Midbrain (tissue), 1 donor: ENCODE measurements around the gene NECTIN2.
"Not testable (repeated sequence)": the region's sequence is repeated elsewhere in the genome, so short reads cannot be mapped to it uniquely, and the experiment has no call there.

Experiments used
- DNase-seq: peaks from one replicate; lab custom pipeline; 2025; lab: John Stamatoyannopoulos, UW

Gene NECTIN2

GRCh38 chr19:44851427-44851826 is 5.3 kb downstream of the NECTIN2 start:
- DNase-seq: no peak

DNA sequence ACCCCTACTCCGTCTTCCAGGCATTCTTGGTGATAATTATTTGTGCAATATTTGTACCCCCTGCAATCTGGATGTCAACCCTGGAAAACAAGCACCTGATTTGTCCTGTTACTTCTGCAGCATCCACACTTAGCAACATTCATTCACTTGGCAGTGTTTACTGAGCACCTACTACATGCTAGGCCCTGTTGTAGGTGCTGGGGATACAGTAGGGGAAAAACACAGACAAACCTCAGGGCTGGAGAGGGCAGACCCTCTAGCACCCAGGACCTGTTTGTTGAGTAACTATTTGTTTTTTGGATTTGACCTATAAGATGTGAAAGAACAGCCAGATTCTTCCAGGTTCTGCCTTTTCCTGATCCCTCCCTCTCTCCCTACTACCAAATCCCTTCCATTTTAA is 9.5 kb downstream of the NECTIN2 start:
- DNase-seq: no peak

DNA sequence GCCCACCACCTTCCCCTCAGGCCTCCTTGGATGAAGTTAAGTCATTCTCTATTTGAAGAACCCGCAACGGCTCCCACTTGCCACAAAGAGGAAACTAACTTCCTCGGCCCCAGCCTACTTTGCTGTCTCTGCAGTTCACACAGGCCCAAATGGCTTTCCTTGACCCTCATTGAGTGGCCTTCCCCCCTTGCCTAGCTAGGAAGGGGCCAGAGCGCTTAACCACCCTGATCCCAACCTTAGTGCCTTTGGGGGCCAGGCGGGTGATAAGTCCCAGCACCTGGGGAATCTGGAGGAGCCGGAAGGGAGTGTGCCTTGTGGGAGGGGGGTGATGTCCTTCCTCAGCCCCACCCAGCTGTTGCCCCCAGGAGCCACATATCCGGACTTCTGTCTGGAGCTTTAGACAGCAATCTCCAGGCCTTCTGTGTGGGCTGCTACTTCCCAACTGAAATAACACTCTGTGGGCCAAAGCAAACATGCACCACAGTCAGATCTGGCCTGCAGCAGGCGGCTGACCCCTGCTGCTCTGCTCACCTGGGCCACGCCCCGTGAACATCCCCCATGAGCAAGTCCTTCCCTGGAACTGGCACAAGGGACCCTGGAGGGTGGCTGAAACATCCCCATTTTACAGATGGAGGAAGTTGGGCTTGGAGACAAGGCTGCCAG is 10.5 kb downstream of the NECTIN2 start:
- DNase-seq: peak; percentile 5

DNA sequence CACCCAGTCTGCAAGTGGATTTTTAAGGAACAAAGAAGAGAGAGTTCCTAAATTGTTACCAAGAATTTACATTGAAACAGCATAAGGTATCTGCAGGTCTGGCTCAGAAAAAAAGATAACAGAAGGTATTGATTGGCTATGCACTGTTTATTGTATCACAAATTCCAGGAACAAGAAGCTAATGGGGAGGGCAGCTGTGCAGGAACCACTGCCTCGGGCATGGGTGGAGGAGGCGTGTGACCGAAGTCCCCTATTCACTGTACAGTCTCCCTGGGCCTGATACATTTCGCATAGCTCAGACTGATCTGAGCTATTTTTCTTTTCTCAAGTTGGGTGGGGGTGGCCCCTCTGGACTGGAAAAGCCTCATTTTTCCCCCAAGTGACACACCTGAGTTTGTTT is 11.7 kb downstream of the NECTIN2 start:
- no peak for DNase-seq

- DNase-seq: not testable (repeated sequence)
Observed at GRCh38 chr19:44861576-44861975, 15.5 kb downstream of the NECTIN2 start.

DNA sequence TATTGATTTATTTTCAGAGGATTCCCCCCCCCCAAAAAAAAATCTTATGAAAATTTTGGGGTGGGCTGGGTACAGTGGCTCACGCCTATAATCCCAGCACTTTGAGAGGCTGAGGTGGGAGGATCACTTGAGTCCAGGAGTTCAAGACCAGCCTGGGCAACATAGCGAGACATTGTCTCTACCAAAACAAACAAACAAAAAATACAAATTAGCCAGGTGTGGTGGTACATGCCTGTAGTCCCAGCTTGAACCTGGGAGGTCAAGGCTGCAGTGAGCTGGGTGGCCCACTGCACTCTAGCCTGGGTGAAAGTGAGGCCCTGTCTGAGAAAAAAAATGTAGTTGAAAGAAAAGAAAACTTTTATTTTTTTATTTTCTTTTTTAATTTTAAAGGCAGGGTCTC is 17.9 kb downstream of the NECTIN2 start:
- DNase-seq: no peak

- DNase-seq: peak; percentile 11
Observed at GRCh38 chr19:44865196-44865767, 19.2 kb downstream of the NECTIN2 start.

DNA sequence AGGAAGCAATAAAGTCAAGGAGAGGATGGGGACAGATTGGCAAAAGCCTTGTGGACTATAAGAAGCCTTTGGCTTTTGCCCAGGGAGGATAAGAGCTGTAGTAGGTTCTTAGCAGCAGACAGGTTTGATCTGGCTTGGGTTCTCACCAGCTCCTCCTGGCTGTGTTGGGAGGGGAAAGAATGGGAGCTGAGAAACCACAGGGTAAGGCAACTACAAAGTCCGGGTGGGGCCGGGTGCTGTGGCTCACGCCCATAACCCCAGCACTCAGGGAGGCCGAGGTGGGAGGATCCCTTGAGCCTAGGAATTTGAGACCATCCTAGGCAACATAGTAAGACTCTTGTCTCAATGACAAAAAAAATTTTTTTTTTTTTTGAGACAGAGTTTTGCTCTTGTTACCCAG is 20.6 kb downstream of the NECTIN2 start:
- DNase-seq: no peak

DNA sequence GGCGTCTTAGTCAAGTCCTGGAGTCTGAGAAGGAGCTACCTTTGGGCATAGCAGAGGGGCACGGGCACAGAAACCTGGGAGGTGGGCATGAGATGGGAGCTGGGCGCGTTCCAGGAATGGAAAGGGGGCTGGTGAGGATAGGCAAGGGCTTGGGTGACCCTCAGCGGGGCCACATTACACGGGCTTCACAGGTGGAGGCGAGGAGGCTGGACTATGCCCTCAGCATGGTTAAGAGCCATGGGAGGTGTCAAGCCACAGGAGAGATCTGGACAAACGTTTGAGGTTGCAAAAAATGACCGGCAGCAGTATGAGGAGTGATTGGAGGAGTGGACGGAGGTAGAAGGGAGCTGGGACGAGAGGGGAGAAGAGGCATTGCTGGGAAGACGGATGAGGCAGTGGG is 21.5 kb downstream of the NECTIN2 start:
- no peak for DNase-seq

DNA sequence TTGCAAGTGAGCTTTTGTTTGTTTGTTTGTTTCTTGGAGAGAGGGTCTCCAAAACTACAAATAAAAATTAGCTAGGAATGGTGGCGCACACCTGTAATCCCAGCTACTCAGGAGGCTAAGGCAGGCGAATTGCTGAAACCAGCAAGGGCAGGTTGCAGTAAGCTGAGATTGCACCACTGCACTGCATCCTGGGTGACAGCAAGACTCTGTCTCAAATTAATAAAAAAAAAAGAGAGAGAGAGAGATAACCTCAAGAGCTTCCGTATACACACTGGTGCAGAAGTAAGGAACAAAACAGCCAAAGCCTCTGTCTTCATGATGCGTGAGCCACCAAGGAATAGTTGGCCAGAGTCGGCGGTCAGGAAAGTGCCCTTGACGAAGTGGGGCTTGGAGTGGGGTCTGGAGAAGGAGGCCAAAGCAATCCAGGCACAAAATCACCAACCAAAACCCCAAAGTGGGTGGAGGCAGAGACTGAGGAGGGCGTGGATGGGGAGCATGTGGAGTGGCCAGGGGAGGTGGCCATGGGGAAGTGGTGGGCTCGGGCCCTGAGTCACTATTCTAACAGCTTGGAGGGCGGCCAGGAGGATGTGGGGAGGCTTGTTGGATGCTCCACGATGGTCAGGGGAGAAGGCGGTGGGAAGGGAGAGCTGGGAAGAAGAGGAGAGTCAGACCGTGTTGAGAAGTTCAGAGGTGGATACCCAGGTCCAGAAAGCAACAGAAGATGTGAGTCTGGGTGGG is 23.8 kb downstream of the NECTIN2 start:
- DNase-seq: no peak

DNA sequence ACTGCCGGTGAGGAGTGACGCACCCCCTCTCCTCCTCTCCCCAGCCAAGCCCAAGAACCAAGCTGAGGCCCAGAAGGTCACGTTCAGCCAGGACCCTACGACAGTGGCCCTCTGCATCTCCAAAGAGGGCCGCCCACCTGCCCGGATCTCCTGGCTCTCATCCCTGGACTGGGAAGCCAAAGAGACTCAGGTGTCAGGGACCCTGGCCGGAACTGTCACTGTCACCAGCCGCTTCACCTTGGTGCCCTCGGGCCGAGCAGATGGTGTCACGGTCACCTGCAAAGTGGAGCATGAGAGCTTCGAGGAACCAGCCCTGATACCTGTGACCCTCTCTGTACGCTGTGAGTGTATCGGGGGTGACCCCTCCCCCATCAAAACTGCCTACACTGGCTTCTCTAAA is 25.7 kb downstream of the NECTIN2 start:
- DNase-seq: no peak

- no peak for DNase-seq
Observed at GRCh38 chr19:44872661-44873060, 26.6 kb downstream of the NECTIN2 start.

GRCh38 chr19:44874317-44874716 is 28.2 kb downstream of the NECTIN2 start:
- DNase-seq: no peak

DNA sequence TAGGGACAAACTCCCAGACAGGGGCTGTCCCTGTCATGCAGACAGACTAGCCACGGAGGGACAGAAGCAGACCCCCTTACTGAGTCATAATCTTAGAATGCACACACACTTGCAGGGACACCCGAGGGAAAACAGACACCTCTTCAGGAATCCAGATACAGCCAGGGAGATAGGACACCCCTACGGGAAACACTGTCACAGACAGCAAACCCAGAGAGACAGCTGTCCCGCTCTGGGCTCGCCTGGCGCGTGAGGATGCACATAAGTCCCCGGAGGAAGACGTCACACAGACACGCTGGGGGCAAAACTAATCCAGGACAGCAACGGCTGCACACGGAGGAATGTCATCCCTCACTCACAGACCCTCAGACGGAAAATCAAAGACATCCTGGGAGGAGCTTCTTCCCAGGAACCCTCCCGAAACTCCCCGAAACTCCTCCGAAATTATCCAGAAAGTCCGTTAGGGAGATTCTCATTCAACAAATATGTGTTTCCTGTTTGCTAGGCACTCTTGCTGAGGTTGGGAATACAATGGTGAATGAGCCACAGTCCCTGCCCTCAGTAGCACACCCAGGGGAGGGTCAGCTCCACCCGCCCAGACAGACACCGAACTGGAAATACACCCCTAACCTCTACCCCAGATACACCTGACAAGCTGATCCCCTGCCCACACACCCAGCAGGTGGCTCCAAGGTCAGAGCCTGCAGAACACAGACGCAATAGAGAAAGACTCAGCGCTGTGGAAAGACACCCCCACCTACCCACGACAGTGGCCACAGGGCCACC is 29.8 kb downstream of the NECTIN2 start:
- DNase-seq: no peak

DNA sequence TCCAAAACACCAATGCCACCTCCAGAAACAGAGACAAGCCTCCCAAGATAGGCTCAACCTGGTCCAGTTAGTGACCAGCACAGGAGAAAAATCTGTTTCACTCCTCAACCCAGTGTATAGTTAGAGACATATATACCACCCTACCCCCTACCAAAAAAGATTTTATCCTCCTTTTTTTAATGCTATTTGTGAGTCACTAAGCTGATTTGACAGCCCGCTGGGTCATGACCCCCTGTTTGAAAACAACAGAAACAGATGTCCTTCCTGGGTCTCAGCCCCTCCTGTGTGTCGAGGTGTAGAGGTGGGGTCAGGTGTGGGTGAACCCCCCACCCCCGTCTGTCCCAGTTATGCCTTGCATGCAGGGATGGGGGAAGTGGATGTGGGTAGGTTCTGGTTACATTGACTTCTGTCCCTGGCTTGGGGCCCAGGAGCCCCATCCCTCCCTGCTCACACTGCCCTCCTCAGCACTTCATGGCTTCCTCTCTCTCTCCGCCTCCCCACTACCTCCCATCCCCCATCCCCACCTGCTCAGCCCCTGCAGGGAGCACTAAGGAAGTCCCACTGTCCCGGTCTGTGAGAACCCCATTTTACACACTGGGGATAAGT is 30.9 kb downstream of the NECTIN2 start:
- DNase-seq: no peak

DNA sequence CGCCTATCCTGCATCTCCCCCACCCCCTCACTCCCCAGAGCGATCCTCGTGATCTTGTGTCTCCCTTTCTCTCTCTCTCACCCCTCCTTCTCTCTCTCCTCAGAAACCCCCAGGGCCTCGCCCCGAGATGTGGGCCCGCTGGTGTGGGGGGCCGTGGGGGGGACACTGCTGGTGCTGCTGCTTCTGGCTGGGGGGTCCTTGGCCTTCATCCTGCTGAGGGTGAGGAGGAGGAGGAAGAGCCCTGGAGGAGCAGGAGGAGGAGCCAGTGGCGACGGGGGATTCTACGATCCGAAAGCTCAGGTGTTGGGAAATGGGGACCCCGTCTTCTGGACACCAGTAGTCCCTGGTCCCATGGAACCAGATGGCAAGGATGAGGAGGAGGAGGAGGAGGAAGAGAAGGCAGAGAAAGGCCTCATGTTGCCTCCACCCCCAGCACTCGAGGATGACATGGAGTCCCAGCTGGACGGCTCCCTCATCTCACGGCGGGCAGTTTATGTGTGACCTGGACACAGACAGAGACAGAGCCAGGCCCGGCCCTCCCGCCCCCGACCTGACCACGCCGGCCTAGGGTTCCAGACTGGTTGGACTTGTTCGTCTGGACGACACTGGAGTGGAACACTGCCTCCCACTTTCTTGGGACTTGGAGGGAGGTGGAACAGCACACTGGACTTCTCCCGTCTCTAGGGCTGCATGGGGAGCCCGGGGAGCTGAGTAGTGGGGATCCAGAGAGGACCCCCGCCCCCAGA is 32.2 kb downstream of the NECTIN2 start:
- DNase-seq: no peak

DNA sequence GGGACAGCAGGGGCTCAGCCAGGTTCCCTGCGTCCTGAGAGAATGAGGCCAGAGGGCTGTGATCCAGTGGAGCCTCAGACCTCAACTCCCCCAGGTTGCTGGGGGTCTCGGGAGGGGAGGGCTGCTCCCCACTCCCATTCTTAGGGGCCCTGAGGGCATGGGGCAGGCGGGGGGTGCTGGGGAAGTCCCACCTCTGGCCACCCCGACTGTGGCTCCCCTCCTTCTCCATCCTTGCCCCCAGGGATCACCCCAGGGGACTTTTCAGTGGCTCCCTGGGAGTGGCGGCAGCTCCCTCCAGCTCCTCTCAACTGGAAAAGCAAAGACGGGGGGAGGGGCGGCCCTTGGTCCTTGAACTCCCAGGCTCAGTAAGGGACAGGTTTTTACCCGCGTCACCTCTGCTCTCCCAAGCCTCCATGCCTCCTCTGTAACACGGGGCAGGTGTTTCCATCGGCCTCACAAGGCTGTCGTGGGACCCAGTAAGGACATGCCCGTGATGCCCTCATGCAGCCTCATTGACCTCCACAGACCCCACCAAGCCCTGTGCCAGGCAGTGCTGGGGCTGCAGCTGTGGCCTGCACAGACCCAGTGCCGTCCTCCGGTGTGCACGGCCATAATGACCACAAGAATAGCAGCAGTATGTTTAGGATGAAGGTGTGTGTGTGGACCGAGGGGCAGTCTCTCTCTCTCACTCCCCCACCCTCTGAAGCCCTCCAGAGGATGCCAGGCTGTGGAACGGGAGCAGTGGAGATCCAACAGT is 33.4 kb downstream of the NECTIN2 start:
- no peak for DNase-seq

GRCh38 chr19:44882063-44882462 is 36.0 kb downstream of the NECTIN2 start:
- no peak for DNase-seq

DNA sequence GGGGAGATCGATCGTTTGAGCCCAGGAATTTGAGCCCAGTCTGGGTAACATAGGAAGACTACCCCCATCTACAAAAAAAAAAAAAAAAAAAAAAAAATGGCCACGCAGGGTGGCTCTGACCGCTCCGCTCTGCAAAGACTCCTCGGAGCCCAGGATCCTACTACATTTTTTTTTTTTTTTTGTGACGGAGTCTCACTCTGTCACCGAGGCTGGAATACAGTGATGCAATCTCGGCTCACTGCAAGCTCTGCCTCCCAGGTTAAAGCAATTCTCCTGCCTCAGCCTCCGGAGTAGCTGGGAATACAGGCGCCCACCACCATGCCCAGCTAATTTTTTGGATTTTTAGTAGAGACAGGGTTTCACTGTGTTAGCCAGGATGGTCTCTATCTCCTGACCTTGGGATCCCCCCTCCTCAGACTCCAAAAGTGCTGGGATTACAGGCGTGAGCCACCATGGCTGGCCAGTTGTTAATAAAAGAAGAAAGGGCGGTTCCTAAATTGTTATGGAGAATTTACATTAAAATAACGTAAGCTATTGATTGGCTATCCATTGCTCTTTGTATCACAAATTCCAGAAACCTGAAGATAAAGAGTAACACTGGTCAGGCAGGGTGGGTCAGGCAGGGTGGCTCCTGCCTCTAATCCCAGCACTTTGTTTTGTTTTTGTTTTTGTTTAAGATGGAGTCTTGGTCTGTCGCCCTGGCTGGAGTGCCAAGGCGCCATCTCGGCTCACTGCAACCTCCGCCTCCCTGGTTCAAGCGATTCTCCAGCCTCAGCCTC is 36.7 kb downstream of the NECTIN2 start:
- DNase-seq: not testable (repeated sequence)

DNA sequence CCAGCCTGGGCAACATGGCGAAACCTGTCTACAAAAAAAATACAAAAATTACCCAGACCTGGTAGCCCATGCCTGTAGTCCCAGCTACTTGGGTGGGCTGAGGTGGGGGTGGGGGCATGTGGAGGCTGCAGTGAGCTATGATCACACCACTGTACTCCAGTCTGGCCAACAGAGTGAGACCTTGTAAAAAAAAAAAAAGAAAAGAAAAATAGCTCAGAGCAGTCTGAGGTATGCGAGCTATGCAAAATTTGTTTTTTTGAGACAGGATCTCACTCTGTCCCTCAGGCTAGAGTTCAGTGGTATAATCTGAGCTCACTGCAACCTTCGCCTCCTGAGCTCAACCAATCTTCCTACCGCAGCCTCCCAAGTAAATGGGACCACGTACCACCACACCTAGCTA is 37.8 kb downstream of the NECTIN2 start:
- no peak for DNase-seq
